ENCODE measurements around the gene MRPL37.
A peak's percentile ranks its signal among the peaks of the same experiment; 100 is the strongest.

The MRPL37 gene

GRCh38 chr1:54234284-54234683 lies 34.3 kb downstream of the MRPL37 start:
- no peak for DNase-seq
- intact Hi-C loops (cut with DNase I), result no loop called here

GRCh38 chr1:54237586-54237985 lies 37.6 kb downstream of the MRPL37 start:
- peak in 2 of 10 donors; percentile 23 to 56 for DNase-seq

GRCh38 chr1:54238353-54239034 lies 38.5 kb downstream of the MRPL37 start:
- peak in 2 of 10 donors; percentile 12 to 82 for DNase-seq
- intact Hi-C loops (cut with DNase I), result no loop called here

More at GRCh38 chr1:54237586-54237985, 37.6 kb downstream of the MRPL37 start:
- intact Hi-C loops (cut with DNase I), result no loop called here

GRCh38 chr1:54239035-54239383 lies 39.0 kb downstream of the MRPL37 start:
- intact Hi-C loops (cut with DNase I), result no loop called here
- peak in 1 of 10 donors; percentile 6 for DNase-seq

GRCh38 chr1:54239631-54240031 lies 39.7 kb downstream of the MRPL37 start:
- peak in 8 of 10 donors; percentile 68 to 97 (median 82) for DNase-seq
- intact Hi-C loops (cut with DNase I), result no loop called here

DNA sequence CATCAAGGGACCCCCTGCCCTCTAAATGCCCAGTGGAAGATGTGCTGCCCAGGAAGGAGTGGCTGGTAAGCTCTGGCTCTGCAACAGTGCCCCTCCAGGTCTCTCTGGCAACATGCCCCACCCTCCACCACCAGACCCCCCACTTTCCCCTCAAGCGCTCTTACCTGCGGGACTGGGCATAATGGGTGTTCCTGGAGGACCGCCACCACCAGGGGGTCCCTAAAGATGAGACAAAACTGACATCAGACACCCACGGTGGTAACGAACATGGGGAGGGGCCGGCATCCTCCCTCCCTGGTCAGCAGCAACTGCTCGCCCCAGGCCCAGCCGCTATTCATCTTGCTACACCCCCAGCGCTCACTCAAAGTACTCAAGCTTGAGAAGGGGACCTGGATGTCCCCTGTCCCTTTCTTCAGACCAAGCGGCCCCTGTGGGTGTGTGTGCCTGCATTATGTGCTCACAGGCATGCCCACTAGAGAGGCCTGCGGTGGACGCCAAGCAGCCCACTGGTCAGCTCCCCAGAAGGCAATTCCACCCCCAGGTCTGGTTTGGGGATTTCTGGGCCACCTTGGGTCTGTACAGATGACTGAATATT lies 40.9 kb downstream of the MRPL37 start:
- intact Hi-C loops (cut with DNase I), result no loop called here
- no peak for DNase-seq

DNA sequence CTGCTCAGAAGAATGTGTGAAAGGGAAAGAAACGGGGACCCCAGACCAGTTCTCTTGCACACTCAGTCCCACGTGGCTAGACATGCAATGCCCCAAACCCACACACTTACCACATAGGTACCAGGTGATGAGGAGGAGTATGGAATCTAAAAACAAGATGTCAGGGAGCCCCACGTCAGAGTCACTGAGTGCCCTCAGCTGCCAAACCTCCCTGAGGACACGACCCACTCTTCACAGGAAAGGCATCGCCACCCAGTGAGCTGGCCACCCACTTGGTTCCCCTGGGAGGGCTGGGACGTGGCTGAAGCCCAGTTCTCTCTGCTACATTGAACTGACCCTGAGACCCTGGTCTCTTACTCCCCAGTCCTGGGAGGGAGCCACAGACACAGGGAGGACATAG lies 41.4 kb downstream of the MRPL37 start:
- intact Hi-C loops (cut with DNase I), result no loop called here
- no peak for DNase-seq

- no peak for DNase-seq
- intact Hi-C loops (cut with DNase I), result no loop called here
Measured at GRCh38 chr1:54243022-54243421, 43.1 kb downstream of the MRPL37 start.

DNA sequence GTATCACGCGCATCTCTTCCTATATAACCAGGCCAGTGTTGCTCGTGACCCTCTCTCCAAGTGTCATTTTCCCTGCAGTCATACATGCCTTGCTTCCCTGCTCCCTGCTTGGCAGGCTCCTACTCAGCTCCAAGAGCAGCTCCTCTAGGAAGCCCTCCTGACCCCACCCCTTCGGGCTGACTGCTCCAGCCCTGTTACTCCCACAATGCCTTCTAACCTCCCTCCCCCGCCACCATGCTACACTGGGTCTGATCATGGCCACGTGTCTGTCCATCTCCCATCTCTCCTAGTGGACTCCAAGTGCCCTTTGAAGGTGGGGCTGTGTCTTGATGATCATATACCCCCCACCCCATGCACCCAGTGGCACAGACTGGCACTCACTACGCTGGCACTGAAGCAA lies 44.7 kb downstream of the MRPL37 start:
- DNase-seq, result no peak
- intact Hi-C loops (cut with DNase I), result no loop called here

DNA sequence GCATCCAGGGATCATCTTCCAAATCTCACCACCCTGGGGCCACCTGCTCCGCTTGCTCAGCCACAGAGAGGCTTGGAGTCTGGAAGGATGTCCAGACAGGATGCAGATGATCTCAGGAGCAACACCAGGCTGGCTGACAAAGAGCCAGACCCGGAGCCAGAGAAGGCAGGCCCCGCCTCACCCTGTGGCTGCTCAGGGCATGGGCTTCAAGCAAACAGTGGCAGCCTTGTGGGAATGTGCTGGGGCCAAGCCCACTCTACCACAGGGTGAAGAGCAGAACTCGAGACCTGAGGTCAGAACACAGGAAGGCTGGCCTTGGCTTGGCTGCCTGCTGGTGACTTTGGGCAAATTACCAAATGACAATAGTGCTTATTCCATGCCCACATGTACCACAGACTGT lies 45.5 kb downstream of the MRPL37 start:
- DNase-seq, result no peak

DNA sequence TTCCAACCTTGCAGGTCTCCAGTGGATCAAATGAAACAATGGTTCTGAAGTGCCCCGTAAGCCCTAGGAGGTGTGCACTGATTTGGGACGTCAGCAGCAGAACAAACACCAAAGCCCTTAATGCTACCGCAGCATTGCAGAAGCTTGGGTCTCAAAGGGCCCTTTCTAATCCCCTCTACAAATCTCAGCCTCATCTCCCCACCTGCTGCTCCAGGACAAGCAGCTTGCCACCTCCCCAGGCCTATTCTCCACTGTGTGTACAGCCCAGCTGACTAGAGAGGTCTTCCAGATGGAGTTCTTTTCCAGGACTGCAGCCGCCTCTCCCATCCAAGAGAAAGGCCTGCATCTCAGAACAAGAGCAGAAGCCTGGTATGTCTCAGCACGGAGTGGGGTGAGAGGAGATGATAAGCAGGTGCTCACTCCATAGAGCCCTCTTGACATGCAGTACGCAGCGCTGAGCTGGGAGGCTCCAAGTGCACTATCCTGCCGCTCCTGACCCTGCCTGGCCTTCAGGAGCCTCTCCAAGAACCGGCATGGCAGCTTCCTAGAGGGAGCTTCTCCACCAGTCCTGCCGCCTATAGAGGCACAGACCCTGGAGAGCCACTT lies 46.3 kb downstream of the MRPL37 start:
- intact Hi-C loops (cut with DNase I), result no loop called here
- DNase-seq, result no peak

More for the DNA sequence above, 45.5 kb downstream of the MRPL37 start:
- intact Hi-C loops (cut with DNase I), result no loop called here

DNA sequence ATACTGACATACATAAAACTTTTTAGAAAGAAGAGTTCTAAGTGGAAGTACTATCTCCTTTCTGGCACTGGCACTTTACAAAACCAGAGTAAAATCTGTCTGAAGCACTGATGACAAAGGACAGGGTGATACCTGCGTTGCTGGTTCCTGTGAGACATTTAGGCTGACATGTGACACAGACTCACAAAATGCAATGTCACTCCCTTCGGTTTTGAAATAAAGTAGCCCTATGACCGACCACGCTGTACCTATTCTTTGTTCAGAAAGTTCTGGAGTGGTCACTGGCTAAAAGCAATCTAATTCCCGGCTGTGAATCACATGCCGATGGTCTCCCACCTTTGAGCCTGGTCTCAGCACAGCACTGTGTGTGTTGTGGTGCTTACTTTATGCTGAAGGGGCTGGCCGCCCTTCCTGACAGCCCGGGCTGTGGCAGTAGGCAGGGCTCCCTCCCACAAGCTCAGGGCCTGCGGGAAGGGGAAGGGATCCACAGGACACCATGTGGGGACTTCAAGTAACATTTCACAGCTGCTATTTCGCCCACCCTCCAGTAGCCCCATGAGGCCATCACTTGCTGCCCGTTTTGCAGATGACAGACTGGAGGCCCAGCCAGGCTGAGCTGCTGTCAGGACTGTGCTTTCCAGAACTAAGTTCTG lies 48.0 kb downstream of the MRPL37 start:
- intact Hi-C loops (cut with DNase I), result no loop called here
- DNase-seq, result no peak

DNA sequence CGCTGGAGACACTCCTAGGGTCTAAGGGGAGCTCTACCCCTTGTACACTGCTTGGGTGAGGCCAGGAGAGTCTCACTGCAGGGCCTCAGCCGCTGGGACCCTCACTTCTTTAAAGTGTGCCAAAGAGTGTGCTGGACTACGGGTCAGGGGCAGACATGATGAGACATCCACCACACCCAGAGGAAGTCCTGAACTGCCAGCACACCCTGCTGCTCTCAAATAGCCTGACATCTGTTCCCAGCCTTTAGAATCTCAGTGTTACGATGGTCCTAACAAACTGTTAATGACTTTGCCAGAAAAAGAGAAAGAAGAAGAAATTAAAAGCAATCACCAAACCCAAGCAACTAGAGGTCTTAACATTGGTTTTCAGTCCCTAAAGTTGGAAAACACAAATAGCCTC lies 49.0 kb downstream of the MRPL37 start:
- no peak for DNase-seq
- intact Hi-C loops (cut with DNase I), result no loop called here

DNA sequence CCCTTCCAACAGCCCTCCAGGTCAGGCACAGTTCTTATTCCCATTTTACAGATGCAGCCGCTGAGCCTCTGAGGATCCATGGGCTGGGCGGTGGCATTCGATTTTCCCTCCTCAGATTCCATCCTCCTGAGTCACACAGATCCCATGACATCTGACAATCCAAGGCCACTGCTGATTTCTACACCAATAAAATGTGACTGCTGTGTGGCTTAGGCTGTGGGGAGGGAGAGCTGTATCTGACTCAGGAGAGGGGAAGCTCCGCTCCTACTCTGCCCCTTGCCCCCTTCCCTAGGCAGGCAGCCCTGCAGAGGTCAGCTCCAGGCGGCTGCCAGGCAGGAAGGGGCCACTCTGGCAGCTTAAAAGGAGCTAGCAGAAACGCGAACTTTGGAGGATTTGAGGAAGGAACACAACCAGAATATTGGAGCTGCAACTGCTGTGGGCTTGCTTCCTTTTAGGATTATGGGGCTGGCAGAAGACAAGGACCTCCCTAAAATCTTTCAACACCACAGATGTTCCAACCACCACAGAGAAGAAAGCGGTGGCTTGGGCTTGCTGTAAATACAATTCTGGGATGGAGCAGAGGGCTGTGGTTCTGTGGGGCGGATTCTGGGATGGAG lies 50.0 kb downstream of the MRPL37 start:
- DNase-seq, result no peak
- intact Hi-C loops (cut with DNase I), result no loop called here

- DNase-seq, result no peak
- intact Hi-C loops (cut with DNase I), result no loop called here
Measured at GRCh38 chr1:54250670-54251069, 50.7 kb downstream of the MRPL37 start.

- intact Hi-C loops (cut with DNase I), result no loop called here
- DNase-seq, result no peak
Measured at GRCh38 chr1:54252371-54252936, 52.5 kb downstream of the MRPL37 start.

DNA sequence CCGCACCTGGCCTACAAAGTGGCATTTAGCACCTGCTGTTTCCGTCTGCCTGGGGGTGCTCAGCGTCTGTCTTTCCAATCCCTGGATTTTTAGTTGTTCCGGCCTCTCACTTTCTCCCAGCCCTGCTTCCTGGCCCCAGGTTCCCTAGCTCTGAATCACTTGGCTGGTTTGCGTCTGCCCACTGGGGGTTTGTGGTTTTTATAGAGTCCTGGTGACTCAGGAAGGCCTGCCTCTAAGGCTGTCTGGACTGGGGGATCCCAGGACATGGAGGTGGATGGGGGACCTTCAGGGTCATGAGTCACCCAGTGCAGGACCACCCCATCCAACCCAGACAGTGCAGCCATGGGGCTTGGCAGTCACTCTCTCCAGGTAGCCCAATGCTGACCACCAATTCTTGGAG lies 53.5 kb downstream of the MRPL37 start:
- intact Hi-C loops (cut with DNase I), result no loop called here
- no peak for DNase-seq

DNA sequence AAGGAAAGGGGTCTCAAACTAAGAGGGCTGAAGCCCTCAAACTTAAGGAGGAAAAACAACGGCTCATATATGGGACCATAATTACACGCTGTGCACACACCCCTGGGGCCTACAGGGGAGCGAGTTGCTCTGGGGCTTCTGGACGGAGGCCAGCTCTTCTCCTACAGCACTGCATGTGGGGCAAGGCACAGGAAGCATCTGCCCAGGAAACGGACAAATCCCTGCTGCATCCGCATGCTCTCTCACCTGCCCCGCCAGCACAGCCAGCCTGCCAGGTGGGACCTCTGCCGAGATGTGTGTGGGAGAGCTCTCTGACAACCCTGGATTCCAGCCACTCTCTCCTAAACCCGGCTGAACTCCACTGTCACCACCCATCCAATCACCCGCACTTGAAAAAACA lies 54.1 kb downstream of the MRPL37 start:
- no peak for DNase-seq
- intact Hi-C loops (cut with DNase I), result no loop called here

- intact Hi-C loops (cut with DNase I), result no loop called here
- no peak for DNase-seq
Measured at GRCh38 chr1:54255026-54255702, 55.2 kb downstream of the MRPL37 start.

All from posterior cingulate gyrus (tissue), 11 donors.